ENCODE measurements around the gene FGF5.
"Not testable (repeated sequence)": the region's sequence is repeated elsewhere in the genome, so short reads cannot be mapped to it uniquely, and the experiment has no call there.

Gene FGF5

GRCh38 chr4:80255329-80256095 lies 11.0 kb upstream of the FGF5 start:
- no peak for DNase-seq

DNA sequence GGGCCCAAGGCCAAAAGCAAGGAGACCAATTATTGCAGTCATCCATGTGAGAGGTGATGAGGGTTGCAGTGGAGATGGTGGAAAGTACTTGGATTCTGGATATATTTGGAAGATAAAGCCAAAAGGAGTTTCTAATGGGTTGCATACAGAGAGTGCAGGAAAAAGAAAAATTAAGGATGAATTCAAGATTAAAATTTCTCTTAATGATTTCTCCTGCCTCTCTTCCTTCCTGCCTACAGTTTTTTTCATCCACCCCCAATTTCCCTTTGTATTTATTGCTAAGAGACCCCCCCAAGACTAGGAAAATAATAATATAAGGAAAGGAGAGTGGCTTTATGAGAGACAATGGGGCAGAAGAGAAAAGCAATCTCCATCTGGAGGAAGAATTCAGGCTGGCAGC lies 8.6 kb upstream of the FGF5 start:
- no peak for DNase-seq

DNA sequence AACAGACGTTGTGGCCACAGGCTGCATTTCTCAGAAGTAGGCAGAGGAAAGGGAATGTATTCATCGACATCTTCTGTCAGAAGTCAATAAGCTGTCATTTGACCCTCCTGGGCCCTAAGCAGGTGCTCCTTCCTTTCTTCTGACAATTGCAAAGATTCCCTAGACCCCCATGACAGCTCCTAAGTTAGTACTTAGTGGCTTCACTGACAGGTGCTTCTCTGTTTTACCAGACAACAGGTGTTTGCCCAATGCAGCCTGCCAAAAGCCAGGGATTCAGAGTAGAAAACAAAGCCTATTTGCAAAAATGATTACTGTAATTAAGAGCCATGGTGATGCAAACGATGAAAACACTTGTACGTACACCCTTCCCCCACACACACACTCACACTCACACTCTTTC lies 7.5 kb upstream of the FGF5 start:
- DNase-seq: no peak

DNA sequence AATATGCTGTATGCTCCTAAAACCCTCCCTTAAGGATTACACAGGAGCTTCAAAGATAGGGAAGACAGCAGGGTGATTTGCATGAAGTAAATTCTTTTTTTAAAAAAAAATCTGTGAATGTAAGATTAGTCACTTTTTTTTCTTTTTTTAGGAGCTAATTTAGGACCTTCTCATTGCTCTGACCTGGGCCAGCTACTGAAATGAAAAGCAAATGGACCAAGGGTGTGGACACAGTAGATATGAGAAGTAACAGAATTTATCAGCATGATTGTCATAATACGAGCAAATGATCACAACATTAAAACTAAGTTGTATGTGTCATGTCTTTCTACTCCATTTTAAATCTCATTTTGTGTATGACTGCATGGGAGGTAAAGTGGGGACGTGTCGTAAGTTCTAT lies 6.6 kb upstream of the FGF5 start:
- no peak for DNase-seq

DNA sequence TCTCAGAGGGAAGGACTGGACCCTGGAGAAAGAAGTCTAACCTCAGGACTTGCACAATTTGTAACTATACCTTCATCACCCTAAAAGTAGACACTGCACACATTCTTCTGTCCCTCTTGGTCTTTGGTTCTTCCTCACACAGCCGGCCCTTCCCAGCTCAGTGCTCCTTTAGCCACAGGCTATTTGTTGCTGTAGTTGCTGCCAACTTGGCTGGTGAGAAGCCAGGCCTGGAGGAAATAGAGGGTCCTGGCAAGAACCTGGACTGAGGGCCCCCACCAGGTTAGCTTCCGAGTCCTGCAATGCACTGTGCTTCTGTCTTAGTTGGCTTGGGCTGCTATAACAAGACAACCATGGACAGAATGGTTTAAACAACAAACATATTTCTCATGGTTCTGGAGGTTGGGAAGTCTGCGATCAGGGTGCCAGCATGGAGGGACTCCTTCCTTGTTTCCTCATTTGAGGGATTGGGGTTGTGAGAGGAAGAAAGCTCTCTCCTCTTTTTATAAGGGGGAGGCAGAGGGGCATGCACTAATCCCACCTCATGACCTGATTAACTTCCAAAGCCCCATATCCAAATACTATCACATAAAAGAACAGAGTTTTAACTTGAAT lies 4.4 kb upstream of the FGF5 start:
- no peak for DNase-seq

DNA sequence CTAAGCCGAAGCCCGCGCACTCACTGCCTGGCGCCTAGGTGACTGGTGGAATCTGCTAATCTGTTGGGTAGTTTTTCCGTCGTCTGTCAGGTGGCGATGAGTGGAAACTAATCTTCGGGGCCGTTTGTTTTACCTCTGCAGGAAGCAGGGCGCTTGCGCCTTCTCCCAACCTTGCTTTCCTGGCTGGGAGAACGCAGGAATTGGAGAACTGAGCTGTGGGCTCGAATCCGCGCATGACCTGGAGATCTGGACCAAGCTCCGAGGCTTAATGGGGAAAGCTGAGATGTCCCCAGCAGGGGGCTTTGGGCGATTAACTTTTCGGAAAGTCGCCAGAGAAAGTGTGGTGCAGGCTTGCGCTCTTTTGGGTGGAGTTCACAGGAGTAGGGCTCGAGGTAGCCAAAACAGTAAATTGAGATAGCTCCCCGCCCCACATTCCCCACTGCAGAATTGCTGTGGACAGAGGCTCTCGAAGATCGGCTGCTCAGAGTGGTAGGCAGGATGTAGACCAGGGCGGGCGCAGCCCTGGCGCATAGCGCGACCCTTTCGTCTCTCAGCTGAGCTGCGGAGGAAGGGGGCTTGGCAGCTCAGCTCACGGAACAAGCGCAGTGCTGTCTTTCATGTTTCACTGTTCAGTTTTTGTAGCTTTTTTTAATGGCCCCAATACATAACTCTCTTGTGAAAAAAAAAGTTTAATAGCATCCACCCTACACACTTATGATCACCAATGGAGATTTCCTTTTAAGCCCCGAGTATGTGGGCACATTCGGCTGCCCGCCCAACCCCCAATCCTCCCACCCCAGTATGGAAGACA lies 2.7 kb upstream of the FGF5 start:
- no peak for DNase-seq

- no peak for DNase-seq
Observed at GRCh38 chr4:80264352-80264647, 2.2 kb upstream of the FGF5 start.

- DNase-seq: no peak
Observed at GRCh38 chr4:80264825-80265224, 1.6 kb upstream of the FGF5 start.

DNA sequence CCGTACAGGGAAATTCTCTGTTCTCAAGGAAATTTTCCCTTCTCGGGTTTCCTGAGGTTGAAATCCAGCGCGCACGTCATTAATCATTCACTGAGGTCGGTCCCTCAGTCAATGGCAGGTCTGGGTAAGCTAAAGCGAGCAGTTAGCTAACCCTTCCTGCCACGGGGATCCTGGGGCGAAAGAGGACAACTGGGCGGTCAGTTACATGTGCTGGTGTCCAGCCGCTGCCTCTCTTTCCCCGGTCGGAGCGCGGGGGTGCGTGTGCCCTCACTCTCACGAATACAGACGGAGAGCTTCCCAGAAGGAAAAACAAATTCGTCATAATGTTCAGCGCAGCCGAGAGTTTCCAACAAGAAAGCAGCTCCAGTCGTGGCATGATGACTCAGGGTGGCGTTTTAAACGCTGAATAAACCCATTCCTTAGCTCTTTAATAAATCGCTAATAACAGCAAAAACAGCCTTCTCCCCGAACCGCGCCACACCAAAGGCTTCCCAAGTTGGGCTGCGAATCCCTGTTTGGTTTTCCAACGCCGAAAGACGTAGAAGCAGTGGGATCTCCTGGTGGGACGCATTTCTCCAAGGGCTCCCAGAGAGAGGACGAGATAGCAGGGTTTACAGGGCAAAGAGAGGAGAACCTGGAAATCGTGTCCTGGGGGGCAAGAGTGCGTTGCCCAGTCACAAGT lies 752 bp upstream of the FGF5 start:
- DNase-seq: no peak

- no peak for DNase-seq
Observed at GRCh38 chr4:80266902-80267380, 477 bp downstream of the FGF5 start.

DNA sequence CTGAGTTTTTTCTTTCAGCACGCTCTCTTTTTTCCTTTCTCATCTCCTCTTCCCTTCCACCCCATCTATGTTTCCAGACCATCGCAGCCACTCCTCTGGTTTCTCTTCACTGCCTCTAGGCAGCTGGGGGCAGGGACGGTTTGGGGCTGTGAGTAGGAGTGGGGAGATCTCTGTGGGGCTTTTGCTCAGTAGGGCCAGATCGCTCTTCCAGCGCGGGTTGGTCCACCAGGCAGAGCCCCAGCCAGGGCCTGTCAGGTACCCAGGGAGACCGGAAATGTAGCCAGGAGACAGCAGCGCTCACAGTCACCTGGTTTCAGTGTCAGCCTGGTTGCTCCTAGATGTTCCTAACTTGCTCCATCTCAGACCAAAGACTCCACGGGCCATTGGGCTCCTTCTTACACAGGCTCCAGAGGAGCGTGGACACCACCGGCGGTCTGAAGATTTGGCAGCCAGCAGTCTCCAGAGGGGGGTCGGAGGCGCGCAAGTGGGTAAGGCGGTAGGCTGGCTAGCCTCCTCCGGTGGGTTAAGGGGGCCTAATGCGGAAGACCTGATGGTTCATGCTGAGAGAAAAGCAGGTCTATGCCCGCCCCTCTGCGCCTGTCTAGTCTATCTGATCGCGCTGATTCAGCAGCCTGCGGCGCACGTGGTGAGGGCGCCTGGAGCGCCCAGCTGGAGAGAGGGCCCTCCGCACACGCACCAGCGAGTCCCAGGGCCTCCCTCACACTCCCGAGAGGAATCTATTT lies 1.8 kb downstream of the FGF5 start:
- DNase-seq: no peak

DNA sequence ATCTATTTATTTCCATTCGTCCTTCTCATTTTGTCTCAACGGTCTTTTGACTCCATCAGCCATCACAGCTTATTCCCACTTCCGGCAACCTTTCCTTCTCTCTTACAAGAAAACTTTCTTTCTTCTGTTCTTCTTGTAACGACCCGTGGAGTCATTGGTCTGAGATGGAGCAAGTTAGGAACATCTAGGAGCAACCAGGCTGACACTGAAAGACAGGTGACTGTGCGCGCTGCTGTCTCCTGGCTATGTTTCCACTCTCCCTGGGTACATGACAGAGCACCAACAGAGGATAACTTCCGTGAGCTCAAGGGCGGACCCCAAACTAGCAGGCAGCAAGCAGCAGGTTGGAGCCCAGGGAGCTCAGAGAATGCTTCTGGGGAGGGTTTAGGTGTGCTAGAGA lies 2.5 kb downstream of the FGF5 start:
- no peak for DNase-seq

DNA sequence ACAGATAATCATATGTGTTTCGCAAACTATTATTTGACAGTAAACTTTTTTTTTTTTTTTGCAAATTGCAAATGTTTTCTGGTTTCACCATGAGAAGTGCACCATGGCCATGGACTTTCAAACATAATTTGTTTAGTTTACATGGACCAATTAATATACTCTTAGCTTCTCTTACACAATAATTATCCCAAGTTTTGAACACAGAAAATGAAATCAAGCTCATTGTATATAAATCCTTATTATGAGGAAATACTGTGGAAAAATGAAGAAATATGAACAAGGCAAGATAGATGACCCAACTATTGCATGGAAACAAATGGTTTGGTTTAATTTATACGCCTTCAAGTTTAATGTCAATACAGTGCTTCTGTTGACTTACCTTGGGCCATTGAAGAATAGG lies 3.9 kb downstream of the FGF5 start:
- no peak for DNase-seq

DNA sequence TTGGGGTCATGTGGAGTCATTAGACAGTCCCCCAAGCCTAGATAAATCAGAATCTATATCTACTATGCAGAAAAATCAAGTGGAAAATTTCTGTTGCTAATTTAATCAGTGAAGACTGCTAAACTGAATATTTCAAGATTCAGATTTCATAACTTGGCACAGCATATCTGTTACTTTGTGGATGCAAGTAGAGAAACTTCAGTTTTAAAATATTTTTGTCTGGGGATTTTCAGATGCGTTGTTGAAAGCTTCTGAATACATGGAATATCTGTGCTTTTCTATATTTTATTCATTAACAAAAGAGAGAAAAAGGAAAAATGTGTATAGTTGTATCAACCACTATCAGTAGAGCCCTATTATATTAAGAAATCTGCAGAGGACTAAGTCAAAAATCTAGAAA lies 4.4 kb downstream of the FGF5 start:
- DNase-seq: no peak

DNA sequence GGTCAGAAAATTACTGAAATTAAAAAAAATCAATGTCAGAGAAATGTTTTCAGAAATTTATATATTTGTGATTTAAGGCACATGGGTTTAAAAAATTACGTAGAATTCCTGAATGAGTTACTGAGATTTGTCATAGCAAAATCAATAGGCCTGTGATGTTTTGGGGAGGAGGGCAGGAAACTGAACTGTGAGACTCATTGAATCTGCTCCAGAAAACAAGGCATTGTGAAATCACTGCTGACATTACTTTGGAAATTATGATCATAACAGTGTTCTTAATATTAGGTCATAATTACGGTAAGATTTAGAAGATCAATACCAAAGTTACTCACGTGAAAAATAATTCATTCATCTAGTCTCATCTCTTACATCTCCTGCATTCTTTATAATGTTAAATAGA lies 5.3 kb downstream of the FGF5 start:
- no peak for DNase-seq

DNA sequence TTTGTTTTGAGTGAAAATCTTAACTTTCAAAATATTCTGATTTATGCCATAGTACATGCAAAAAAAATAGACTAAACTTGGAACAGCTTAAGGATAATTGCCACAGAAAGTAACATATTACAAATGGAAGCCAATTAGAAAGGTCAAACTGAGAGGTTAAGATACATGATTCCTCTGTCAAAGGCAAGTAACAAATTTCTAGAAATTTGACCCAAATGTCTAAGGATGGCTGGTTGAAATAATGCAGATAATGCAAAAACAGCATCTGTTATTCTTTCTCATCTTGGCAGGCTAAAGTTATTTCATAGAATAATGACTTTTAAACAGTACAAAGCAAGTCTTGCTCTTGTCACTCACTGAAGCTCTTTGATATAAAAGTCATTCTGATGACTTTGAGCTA lies 10.5 kb downstream of the FGF5 start:
- no peak for DNase-seq

GRCh38 chr4:80279751-80280150 lies 13.3 kb downstream of the FGF5 start:
- DNase-seq: no peak

GRCh38 chr4:80286451-80286850 lies 20.0 kb downstream of the FGF5 start:
- DNase-seq: no peak

- DNase-seq: not testable (repeated sequence)
Observed at GRCh38 chr4:80290665-80291064, 24.2 kb downstream of the FGF5 start.

- DNase-seq: no peak
Observed at GRCh38 chr4:80294206-80294605, 27.7 kb downstream of the FGF5 start.

DNA sequence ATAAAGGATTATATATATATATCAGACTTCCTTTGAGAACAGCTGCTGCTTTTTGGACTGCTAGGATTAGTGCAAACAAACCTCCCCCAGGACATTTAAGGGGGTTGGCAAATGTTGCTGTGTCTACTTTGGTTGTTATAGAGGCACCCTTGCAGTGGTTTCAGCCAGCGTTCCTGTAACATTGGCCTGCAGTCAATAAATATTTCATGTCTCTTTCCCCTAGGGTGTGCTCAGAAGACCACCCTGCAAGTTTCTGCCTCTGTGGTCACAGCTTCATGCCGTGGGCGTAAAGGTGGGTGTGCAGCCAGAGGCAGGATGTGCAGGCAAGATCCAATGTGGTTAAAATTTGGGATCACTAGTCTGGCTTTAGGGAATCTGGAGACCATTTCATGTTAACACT lies 28.9 kb downstream of the FGF5 start:
- no peak for DNase-seq

GRCh38 chr4:80295826-80296225 lies 29.4 kb downstream of the FGF5 start:
- DNase-seq: no peak

DNA sequence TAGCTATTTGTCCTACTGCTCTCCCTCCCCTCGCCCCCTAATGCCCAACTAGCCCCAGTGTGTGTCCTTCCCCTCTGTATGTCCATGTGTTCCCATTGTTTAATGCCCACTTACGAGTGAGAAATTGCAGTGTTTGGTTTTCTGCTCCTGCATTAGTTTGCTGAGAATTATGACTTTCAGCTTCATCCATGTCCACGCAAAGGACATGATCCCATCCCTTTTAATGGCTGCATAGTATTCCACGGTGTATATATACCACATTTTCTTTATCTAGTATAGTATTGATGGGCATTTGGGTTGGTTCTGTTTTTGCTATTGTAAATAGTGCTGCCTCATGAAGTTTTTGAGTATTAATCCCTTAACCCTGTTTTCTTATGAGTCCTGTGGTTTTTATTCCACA lies 35.4 kb downstream of the FGF5 start:
- DNase-seq: no peak

All from stimulated activated CD4-positive, alpha-beta T cell treated with anti-CD3 and anti-CD28 coated beads, Interleukin-4, amount 100 ng/mL, for 1 hour (primary cell).